H9 (cell line): ENCODE results near the gene DLGAP4. TPM values are rescaled to one million over a fixed set of nuclear protein-coding genes. Genes with fewer than 3 reads are reported as not detected.
"Not testable (repeated sequence)": the region's sequence is repeated elsewhere in the genome, so short reads cannot be mapped to it uniquely, and the experiment has no call there.

ENCODE experiments used
- DNase-seq: peaks from one replicate; pipeline ENCODE4 v3.0.0-alpha.2; 2017
- H2AFZ ChIP-seq: one replicate; pipeline ENCODE4 v1.6.1; 2013; ENCODE audit warnings: mild to moderate bottlenecking, low read length, control low read depth, moderate library complexity
- H2AK5ac ChIP-seq: 2 replicates; pipeline ENCODE4 v1.6.1; 2013; ENCODE audit warnings: low read length, control low read depth, mixed read lengths; ENCODE audit not compliant: insufficient read length
- H2BK120ac ChIP-seq: one replicate; pipeline ENCODE4 v1.6.1; 2013; ENCODE audit warnings: low read depth, mild to moderate bottlenecking, low read length, control low read depth, inconsistent platforms; ENCODE audit not compliant: poor library complexity, severe bottlenecking
- H2BK12ac ChIP-seq: 2 replicates; pipeline ENCODE4 v1.6.1; 2013; ENCODE audit warnings: low read length, control low read depth, mixed read lengths, low read depth; ENCODE audit not compliant: insufficient read length
- H2BK15ac ChIP-seq: 2 replicates; pipeline ENCODE4 v1.6.1; 2013; ENCODE audit warnings: low read depth, low read length, control low read depth
- H2BK20ac ChIP-seq: one replicate; pipeline ENCODE4 v1.6.1; 2013; ENCODE audit warnings: low read depth, mild to moderate bottlenecking, low read length, control low read depth, inconsistent platforms; ENCODE audit not compliant: poor library complexity, severe bottlenecking
- H2BK5ac ChIP-seq: 2 replicates; pipeline ENCODE4 v1.6.1; 2013; ENCODE audit warnings: low read length, control low read depth, mixed read lengths; ENCODE audit not compliant: insufficient read length
- H3K14ac ChIP-seq: 2 replicates; pipeline ENCODE4 v1.6.1; 2013; ENCODE audit warnings: low read length, control low read depth; ENCODE audit not compliant: insufficient read depth
- H3K18ac ChIP-seq: 2 replicates; pipeline ENCODE4 v1.6.1; 2013; ENCODE audit warnings: low read depth, mild to moderate bottlenecking, mixed read lengths, low read length, control low read depth; ENCODE audit not compliant: insufficient read length
- H3K23ac ChIP-seq: 2 replicates; pipeline ENCODE4 v1.6.1; 2013; ENCODE audit warnings: low read length, control low read depth, mixed read lengths, low read depth; ENCODE audit not compliant: insufficient read length
- H3K23me2 ChIP-seq: 2 replicates; pipeline ENCODE4 v1.6.1; 2013; ENCODE audit warnings: low read depth, mild to moderate bottlenecking, mixed read lengths, low read length, control low read depth; ENCODE audit not compliant: insufficient read length, poor library complexity, severe bottlenecking
- H3K27ac ChIP-seq: 2 replicates; pipeline ENCODE4 v1.5.1; 2013; ENCODE audit warnings: low read length, control low read depth, mixed read lengths, low read depth; ENCODE audit not compliant: insufficient read length
- H3K27me3 ChIP-seq: 2 replicates; pipeline ENCODE4 v1.6.1; 2013; ENCODE audit warnings: low read length, control low read depth, inconsistent platforms; ENCODE audit not compliant: insufficient read depth
- H3K4ac ChIP-seq: 2 replicates; pipeline ENCODE4 v1.6.1; 2013; ENCODE audit warnings: low read depth, mild to moderate bottlenecking, control low read depth, inconsistent platforms, low read length, moderate library complexity
- H3K4me1 ChIP-seq: 2 replicates; pipeline ENCODE4 v1.6.1; 2013; ENCODE audit warnings: low read length, control low read depth, inconsistent platforms; ENCODE audit not compliant: insufficient read depth
- H3K4me2 ChIP-seq: 2 replicates; pipeline ENCODE4 v1.6.1; 2013; ENCODE audit warnings: low read length, control low read depth, mixed read lengths; ENCODE audit not compliant: insufficient read length, insufficient read depth
- H3K56ac ChIP-seq: 2 replicates; pipeline ENCODE4 v1.6.1; 2013; ENCODE audit warnings: low read depth, mild to moderate bottlenecking, mixed read lengths, low read length, control low read depth; ENCODE audit not compliant: insufficient read length
- H3K79me1 ChIP-seq: 2 replicates; pipeline ENCODE4 v1.6.1; 2013; ENCODE audit warnings: low read depth, mild to moderate bottlenecking, moderate library complexity, low read length, control low read depth, inconsistent platforms; ENCODE audit not compliant: insufficient read depth, poor library complexity, severe bottlenecking
- H3K79me2 ChIP-seq: 2 replicates; pipeline ENCODE4 v1.6.1; 2013; ENCODE audit warnings: low read length, control low read depth, inconsistent platforms; ENCODE audit not compliant: insufficient read depth
- H3K9ac ChIP-seq: 2 replicates; pipeline ENCODE4 v1.6.1; 2013; ENCODE audit warnings: low read length, control low read depth, mixed read lengths; ENCODE audit not compliant: insufficient read length; ENCODE audit errors: extremely low read depth
- H3K9me3 ChIP-seq: one replicate; pipeline ENCODE4 v1.6.1; 2013; ENCODE audit warnings: low read depth, low read length, inconsistent platforms; ENCODE audit not compliant: control insufficient read depth
- H3T11ph ChIP-seq: one replicate; pipeline ENCODE4 v1.6.1; 2013; ENCODE audit warnings: mild to moderate bottlenecking, low read length, control low read depth, inconsistent platforms
- H4K20me1 ChIP-seq: one replicate; pipeline ENCODE4 v1.6.1; 2013; ENCODE audit not compliant: control insufficient read depth, insufficient read length, insufficient read depth
- H4K5ac ChIP-seq: 2 replicates; pipeline ENCODE4 v1.6.1; 2013; ENCODE audit warnings: low read depth, mild to moderate bottlenecking, mixed read lengths, low read length, control low read depth; ENCODE audit not compliant: insufficient read length
- H4K8ac ChIP-seq: replicated peaks from 2 replicates; pipeline ENCODE4 v1.6.1; 2013; ENCODE audit warnings: low read length, control low read depth, mixed read lengths, low read depth; ENCODE audit not compliant: insufficient read length
- H4K91ac ChIP-seq: 2 replicates; pipeline ENCODE4 v1.6.1; 2013; ENCODE audit warnings: low read depth, mild to moderate bottlenecking, moderate library complexity, mixed read lengths, low read length, control low read depth; ENCODE audit not compliant: insufficient read length
- H3K27ac Mint-ChIP-seq, 3 experiments: 2 replicates in 2 of 3; 3 replicates in 1 of 3; pipeline ENCODE4 v1.8.0; 2020 to 2021; ENCODE audit warnings: mixed read lengths in 3 of 3, mild to moderate bottlenecking in 1 of 3, moderate library complexity in 1 of 3
- H3K27me3 Mint-ChIP-seq: 2 replicates; pipeline ENCODE4 v1.8.0; 2021; ENCODE audit warnings: low read depth, mild to moderate bottlenecking, moderate library complexity, mixed read lengths
- H3K36me3 Mint-ChIP-seq, 3 experiments: 2 replicates in 2 of 3; 3 replicates in 1 of 3; pipeline ENCODE4 v1.8.0; 2020 to 2021; ENCODE audit warnings: low read depth in 3 of 3, mixed read lengths in 3 of 3; ENCODE audit not compliant: insufficient read depth in 1 of 3
- H3K4me1 Mint-ChIP-seq, 2 experiments: 2 replicates each; pipeline ENCODE4 v1.8.0; 2020; ENCODE audit warnings: mixed read lengths in 2 of 2
- H3K4me3 Mint-ChIP-seq, 2 experiments: 2 replicates in 1 of 2; 3 replicates in 1 of 2; pipeline ENCODE4 v1.8.0; 2020 to 2021; ENCODE audit warnings: mild to moderate bottlenecking in 2 of 2, mixed read lengths in 2 of 2, moderate library complexity in 1 of 2
- H3K9me3 Mint-ChIP-seq, 2 experiments: 2 replicates in 1 of 2; 3 replicates in 1 of 2; pipeline ENCODE4 v1.8.0; 2020; ENCODE audit warnings: mild to moderate bottlenecking in 2 of 2, mixed read lengths in 2 of 2, moderate library complexity in 1 of 2
- WGBS: extraction: QIAGEN DNeasy Blood & Tissue Kit; methylation state at CpG from one replicate; pipeline ENCODE4 v1.1.7; 2013; ENCODE audit warnings: missing lambda C conversion rate, low lambda C conversion rate, mixed read lengths; ENCODE audit not compliant: insufficient read length; ENCODE audit errors: extremely low coverage; 5-methylcytosine and 5-hydroxymethylcytosine counted together
- total RNA-seq: library from RNA; stranded (reverse); gene quantifications from 2 replicates; pipeline ENCODE4 v1.2.1, GENCODE V29; 2021

The DLGAP4 gene
- total RNA-seq, 1 experiment from 2014 or later = 48.0 TPM

- H3T11ph ChIP-seq, H3K23ac ChIP-seq, DNase-seq, H2BK15ac ChIP-seq, H2BK12ac ChIP-seq, H3K79me1 ChIP-seq, H3K4me1 ChIP-seq, H3K27me3 Mint-ChIP-seq, H2BK20ac ChIP-seq, H3K27ac Mint-ChIP-seq, H4K8ac ChIP-seq, H3K4ac ChIP-seq, H3K56ac ChIP-seq, H3K4me3 Mint-ChIP-seq, H3K9ac ChIP-seq, H3K79me2 ChIP-seq, H2BK120ac ChIP-seq, H3K27me3 ChIP-seq, H3K9me3 ChIP-seq, H3K27ac ChIP-seq, H4K5ac ChIP-seq, H2AK5ac ChIP-seq, H3K4me2 ChIP-seq, H3K23me2 ChIP-seq, H3K14ac ChIP-seq, H4K20me1 ChIP-seq, H2AFZ ChIP-seq, H3K18ac ChIP-seq, H2BK5ac ChIP-seq, H4K91ac ChIP-seq: not testable (repeated sequence)
- H3K9me3 Mint-ChIP-seq = peaks cover 12 to 14% of the 10 kb centered on the region in 2 experiments
- peaks cover 15 to 33% (median 16%) of the 10 kb centered on the region in 3 experiments for H3K36me3 Mint-ChIP-seq
- peaks cover 29 to 35% of the 10 kb centered on the region in 2 experiments for H3K4me1 Mint-ChIP-seq
- no CpG with 5 or more reads among the region's 6 CpGs for WGBS
Measured at GRCh38 chr20:36564726-36565121, 258.6 kb downstream of the DLGAP4 start.
